OCI-LY3 (cell line): Measurements from ENCODE around the gene CDCA3.

Experiments used
- CTCF ChIP-seq: fragments of 200-600, 300-600 bp; sonication (generic); IDR thresholded peaks from 2 replicates; pipeline ENCODE4 v1.5.1; 2014; ENCODE audit warnings: antibody characterized with exemption, low read length, low read depth
- EZH2phosphoT487 ChIP-seq: fragments of 200-600 bp; shearing (Covaris generic); IDR thresholded peaks from 2 replicates; pipeline ENCODE4 v1.6.1; 2018; ENCODE audit warnings: antibody characterized with exemption, mixed run types, low read depth

GRCh38 chr12:6873094-6874014, 22.3 kb upstream of the CDCA3 start, which contains the start of gene SPSB2:
- TF ChIP-seq CTCF (no peak), EZH2phosphoT487 (no peak)
